Kidney epithelial cell (primary cell): ENCODE measurements around the gene FANCC. TPM values are rescaled to one million over a fixed set of nuclear protein-coding genes. Genes with fewer than 3 reads are reported as not detected.

Experiments used
- DNase-seq: peaks from one replicate; pipeline ENCODE4 v3.0.0-alpha.2; 2010; ENCODE audit warnings: low read depth
- H3K27me3 ChIP-seq: 2 replicates; pipeline ENCODE4 v1.6.0; 2011; ENCODE audit warnings: low read length; ENCODE audit not compliant: control insufficient read depth, insufficient read depth
- H3K36me3 ChIP-seq: 2 replicates; pipeline ENCODE4 v1.5.1; 2011; ENCODE audit warnings: low read length; ENCODE audit not compliant: control insufficient read depth, insufficient read depth
- H3K4me3 ChIP-seq: 2 replicates; pipeline ENCODE4 v1.5.1; 2011; ENCODE audit warnings: low read depth, mild to moderate bottlenecking, control low read depth, low read length
- total RNA-seq: library from RNA; depleted of rRNA; stranded (reverse); fragments of >200 nt; gene quantifications from 2 replicates; pipeline ENCODE4 v1.2.3, GENCODE V29; 2015
- TF ChIP-seq, protein P1 (sequence below): IDR thresholded peaks from 2 replicates; pipeline ENCODE4 v1.5.1; 2011; ENCODE audit warnings: mild to moderate bottlenecking, moderate library complexity, low read length, control low read depth, inconsistent platforms; ENCODE audit not compliant: insufficient read depth, poor library complexity, severe bottlenecking

FANCC gene
- total RNA-seq, 1 donor from 2014 or later: 6.1 TPM

DNA sequence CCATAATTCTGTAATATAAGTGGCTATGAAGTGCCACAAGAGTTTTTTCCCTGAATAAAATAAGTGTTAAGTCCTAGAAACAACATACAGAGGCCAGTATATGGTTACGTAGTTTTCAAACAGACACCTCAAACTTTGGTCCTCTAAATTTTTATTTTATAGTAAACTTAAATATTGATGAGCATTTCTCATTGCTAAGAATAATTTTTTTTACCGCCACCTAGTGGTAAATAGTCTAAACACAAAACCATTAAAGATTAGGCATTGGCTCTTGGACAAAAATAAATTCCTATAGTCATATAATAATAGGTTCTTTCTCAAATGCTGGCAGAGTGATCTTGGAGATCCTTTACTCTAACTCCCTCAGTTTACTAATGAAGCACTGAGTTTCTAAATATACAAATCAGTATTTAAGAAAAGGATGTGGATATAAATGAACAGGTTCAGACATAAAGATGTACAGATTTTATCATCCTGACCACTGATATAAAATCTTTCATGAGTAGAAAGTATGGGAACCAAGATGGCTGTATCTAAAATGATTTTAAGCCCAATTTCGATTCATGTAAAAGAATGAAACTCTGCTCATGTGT, 136.2 kb downstream of the FANCC start:
- DNase-seq: no peak
- Histone ChIP-seq H3K36me3 (no peaks in the 10 kb centered on the region), H3K27me3 (no peaks in the 10 kb centered on the region), H3K4me3 (no peak overlapping the region)
- TF ChIP-seq, protein P1, sequence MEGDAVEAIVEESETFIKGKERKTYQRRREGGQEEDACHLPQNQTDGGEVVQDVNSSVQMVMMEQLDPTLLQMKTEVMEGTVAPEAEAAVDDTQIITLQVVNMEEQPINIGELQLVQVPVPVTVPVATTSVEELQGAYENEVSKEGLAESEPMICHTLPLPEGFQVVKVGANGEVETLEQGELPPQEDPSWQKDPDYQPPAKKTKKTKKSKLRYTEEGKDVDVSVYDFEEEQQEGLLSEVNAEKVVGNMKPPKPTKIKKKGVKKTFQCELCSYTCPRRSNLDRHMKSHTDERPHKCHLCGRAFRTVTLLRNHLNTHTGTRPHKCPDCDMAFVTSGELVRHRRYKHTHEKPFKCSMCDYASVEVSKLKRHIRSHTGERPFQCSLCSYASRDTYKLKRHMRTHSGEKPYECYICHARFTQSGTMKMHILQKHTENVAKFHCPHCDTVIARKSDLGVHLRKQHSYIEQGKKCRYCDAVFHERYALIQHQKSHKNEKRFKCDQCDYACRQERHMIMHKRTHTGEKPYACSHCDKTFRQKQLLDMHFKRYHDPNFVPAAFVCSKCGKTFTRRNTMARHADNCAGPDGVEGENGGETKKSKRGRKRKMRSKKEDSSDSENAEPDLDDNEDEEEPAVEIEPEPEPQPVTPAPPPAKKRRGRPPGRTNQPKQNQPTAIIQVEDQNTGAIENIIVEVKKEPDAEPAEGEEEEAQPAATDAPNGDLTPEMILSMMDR: peak; percentile 25

- Histone ChIP-seq H3K36me3 (no peaks in the 10 kb centered on the region), H3K27me3 (no peaks in the 10 kb centered on the region), H3K4me3 (no peak overlapping the region)
- TF ChIP-seq, protein P1: no peak
- no peak for DNase-seq
Measured at GRCh38 chr9:95177617-95178016, 139.9 kb downstream of the FANCC start.

- no peak for DNase-seq
- H3K4me3 ChIP-seq: no peak overlapping the region
- no peaks in the 10 kb centered on the region for H3K27me3 ChIP-seq
- H3K36me3 ChIP-seq: no peaks in the 10 kb centered on the region
- TF ChIP-seq, protein P1: no peak
Measured at GRCh38 chr9:95176755-95177319, 140.7 kb downstream of the FANCC start.

DNA sequence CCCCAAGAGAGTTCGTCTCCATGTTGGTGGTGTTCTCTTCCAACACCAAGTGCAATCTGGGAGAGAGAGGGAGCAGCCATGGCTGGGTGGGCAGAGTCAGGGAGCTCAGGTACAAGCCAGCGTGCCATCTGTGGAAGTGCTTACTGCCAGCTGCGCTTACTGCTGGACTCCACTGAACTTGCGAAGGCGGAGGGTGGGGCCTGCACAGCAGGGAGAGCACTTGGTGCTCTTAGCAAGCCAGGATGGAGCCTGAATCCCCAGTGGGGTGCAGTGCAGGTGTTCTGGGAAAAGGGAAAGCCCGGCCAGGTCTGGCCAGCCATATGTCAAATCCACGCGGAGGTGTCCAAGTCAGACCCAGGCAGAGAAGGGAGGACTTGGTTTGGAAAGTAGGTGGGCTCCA, 142.0 kb downstream of the FANCC start:
- Histone ChIP-seq H3K4me3 (no peak overlapping the region), H3K36me3 (no peaks in the 10 kb centered on the region), H3K27me3 (no peaks in the 10 kb centered on the region)
- no peak for DNase-seq
- TF ChIP-seq, protein P1: no peak

GRCh38 chr9:95174038-95174437, 143.5 kb downstream of the FANCC start:
- TF ChIP-seq, protein P1: no peak
- H3K27me3 ChIP-seq: no peaks in the 10 kb centered on the region
- no peak for DNase-seq
- no peak overlapping the region for H3K4me3 ChIP-seq
- H3K36me3 ChIP-seq: no peaks in the 10 kb centered on the region

DNA sequence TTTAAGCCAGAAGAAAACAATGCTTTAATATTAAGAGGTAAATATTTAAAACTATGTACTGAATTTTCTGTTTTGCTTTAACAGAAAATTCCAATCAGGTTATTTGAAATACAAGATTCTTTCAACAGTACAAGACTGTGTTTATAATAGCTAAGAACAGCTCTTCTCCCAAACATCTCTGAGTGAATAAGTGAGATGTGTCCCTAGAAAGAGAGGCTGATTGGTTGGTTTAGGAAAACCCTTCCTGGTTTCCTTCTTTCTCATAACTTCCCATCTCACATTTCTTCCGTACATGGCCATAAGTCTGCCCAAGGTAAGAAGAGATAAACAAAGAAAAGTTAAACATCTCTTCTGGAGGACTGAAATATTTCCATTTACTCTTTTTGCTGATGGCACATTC, 145.9 kb downstream of the FANCC start:
- Histone ChIP-seq H3K36me3 (no peaks in the 10 kb centered on the region), H3K27me3 (no peaks in the 10 kb centered on the region), H3K4me3 (no peak overlapping the region)
- TF ChIP-seq, protein P1: no peak
- no peak for DNase-seq
